HG02938 (cell line): ENCODE data around the gene SUB1.
"Not testable (repeated sequence)": the region's sequence is repeated elsewhere in the genome, so short reads cannot be mapped to it uniquely, and the experiment has no call there.

Experiments used
- ATAC-seq: cut with Tn5 transposase; IDR thresholded peaks from one replicate; pipeline ENCODE4 v1.9.1; 2021; ENCODE audit warnings: mild to moderate bottlenecking, moderate library complexity; ENCODE audit not compliant: unreplicated experiment

SUB1 gene

GRCh38 chr5:32585446-32586275 is at the start of gene SUB1:
TSS of gene SUB1 (plus strand) at chr5:32585557. CDS start at chr5:32588513, 2,956 bp downstream.
- ATAC-seq = peak; percentile 48

DNA sequence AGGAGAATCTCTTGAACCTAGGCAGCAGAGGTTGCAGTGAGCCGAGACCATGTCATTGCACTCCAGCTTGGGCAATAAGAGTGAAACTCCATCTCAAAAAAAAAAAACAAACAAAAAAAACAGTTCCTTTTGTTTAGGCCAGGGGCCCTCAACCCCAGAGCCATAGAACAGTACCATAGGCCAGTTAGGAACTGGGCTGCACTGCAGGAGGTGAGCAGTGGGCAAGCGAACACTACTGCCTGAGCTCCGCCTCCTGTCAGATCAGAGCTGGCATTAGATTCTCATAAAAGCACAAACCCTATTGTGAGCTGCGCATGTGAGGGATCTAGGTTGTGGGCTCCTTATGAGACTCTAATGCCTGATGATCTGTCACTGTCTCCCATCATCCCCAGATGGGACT is 49.1 kb upstream of the SUB1 start:
- ATAC-seq = no peak

GRCh38 chr5:32537437-32538029 is 47.8 kb upstream of the SUB1 start:
- peak; percentile 13 for ATAC-seq

DNA sequence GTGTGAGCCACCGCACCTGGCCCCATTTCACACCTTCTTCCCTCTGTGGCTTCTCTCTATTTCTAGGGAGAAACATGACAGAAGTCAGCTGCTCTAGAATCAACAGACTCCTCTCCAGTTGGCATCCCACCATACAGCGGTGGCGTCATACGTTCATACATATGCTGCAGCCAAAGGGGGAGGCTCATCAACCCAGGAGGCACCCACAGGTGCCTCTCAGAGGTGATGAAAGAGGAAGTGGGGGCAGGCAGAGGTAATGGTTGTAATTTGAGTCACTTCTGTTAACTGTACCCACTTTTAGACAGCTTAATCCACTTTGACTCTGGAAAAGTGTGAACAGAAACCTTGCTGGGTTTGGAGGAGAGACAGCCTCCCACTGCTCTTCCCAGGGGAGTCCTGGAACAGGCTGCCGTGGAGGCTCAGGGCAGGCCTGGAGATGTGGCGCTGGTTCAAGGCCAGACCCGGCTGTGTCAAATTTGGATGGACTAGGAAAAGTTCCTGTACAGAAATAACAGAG is 47.3 kb upstream of the SUB1 start:
- peak; percentile 77 for ATAC-seq

- no peak for ATAC-seq
Observed at GRCh38 chr5:32539981-32540845, 45.1 kb upstream of the SUB1 start.

- ATAC-seq = no peak
Observed at GRCh38 chr5:32541241-32541640, 44.1 kb upstream of the SUB1 start.

- peak; percentile 83 for ATAC-seq
Observed at GRCh38 chr5:32542216-32543059, 42.9 kb upstream of the SUB1 start.

DNA sequence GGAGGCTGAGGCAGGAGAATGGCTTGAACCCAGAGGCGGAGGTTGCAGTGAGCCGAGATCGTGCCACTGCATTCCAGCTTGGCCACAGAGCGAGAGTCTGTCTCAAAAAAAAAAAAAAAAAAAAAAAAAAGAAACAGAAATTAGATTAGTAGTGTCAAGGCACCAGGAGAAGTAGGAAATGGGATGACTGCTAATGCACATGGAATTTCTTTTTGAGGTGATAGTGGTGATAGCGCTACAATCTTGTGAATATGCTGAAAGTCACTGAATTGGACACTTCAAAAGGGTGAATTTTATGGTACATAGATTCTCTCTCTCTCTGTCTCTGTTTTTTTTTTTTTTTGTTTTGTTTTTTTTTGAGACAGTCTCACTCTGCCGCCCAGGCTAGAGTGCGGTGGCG is 42.1 kb upstream of the SUB1 start:
- ATAC-seq = no peak

GRCh38 chr5:32545102-32545800 is 40.1 kb upstream of the SUB1 start:
- no peak for ATAC-seq

DNA sequence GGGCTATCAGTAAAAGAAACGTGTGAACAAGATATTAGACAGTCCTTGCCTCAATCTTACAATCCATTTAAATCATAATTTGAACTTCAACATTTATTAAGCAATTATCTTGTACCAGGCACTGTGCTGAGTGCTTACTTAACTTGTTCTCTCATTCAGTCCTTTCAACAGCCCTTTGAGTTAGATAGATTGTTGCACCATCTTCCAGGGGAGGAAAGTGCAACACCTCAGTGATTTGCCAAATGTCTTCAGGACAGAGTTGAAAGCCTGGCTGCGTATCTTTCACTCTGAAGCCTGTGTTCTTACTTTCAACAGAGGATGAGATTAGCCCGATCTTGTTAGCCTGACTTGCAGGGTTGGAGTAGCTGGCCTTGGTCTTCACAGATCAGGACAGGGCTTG is 34.2 kb upstream of the SUB1 start:
- no peak for ATAC-seq

DNA sequence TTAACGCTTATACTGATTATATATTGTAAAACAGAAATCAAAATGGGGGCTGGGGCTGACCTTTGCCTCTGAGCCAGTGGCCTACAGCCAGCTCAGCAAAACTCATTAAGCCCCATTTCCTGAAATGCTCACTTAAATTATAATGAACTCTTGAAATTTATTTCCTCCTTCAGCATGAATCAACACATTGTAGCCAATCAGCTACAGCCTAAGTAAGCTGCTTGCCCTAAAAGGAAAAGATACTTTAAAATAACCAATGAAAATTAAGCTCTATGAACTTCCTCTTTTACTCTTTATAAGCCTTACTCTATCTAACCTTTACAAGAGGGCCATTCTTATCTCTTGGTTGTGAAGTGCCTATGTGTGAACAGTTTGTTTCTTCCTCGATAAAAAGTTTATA is 33.5 kb upstream of the SUB1 start:
- no peak for ATAC-seq

- ATAC-seq = not testable (repeated sequence)
Observed at GRCh38 chr5:32552491-32552890, 32.9 kb upstream of the SUB1 start.

DNA sequence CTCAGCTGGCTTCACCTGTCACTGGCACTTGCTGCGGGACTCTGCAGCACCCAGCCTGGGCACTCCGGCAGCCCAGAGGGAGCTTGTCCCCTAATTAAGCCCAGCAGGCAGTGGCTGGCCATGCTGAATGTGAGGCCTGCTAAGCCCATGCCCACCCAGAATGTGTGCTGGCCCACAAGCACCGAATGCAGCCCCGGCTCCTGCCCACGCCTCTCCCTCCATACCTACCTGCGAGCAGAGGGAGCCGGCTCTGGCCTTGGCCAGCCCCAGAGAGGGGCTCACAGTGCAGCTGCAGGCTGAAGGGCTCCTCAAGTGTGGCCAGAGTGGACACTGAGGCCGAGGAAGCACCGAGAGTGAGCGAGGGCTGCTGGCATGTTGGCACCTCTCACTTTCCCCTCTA is 32.4 kb upstream of the SUB1 start:
- no peak for ATAC-seq

GRCh38 chr5:32554181-32554780 is 31.1 kb upstream of the SUB1 start:
- not testable (repeated sequence) for ATAC-seq

DNA sequence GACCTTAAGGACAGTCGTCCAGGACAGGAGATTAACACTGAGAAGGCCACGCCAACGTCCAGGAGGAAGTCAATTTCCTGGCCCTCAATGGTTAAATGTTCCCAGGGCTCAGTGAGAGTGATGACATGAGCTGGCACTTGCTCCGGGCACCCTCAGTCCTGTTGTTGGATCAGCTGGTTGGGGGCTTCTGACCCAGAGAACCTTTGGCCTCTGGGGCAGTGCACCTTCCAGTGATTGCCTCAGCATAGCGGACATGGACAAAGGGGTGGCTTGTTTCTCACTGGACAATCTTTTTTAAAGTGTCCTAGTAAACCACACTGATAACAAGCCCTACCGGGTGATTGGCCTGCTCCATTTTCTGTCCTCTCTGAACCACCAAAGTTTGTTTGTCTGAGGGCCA is 28.8 kb upstream of the SUB1 start:
- ATAC-seq = not testable (repeated sequence)

DNA sequence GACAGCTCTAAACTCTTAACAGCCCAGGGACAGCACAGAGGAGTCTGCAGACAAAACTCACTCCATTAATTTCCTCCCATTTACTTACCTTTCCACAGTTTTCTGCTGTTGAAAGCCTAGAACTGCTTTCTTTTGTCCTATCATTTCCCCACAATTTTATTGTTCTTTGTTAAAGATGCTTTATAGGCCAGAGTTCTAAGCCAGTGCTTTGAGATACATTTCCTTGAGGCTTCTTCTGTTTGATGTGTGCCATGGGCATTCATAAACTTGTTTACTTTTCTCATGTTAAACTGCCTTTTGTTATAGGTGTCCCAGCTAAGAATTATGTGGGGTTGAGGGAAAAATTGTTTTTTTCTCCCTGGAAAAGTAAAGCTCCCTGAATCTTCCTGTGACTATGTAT is 25.9 kb upstream of the SUB1 start:
- ATAC-seq = no peak

- no peak for ATAC-seq
Observed at GRCh38 chr5:32559921-32560320, 25.4 kb upstream of the SUB1 start.

DNA sequence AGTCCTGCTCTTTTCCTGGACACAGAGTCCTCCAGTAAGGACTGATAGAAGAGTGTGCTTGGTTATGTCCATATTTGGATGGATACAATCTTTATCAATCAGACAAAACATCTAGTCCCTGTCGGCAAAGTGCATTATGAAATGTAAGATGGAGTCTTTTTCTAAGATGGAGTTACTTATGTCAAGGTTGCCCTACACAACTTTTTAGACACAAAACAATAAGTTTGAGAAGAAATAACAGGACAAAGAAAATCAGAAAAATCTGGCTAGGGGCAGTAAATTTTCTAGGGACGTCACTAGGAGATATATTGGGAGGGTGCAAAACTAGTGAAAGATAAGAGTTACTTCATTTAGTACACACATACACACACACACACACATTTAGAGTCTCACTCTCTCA is 23.3 kb upstream of the SUB1 start:
- no peak for ATAC-seq

GRCh38 chr5:32562843-32563242 is 22.5 kb upstream of the SUB1 start:
- ATAC-seq = no peak
